ENCODE data around the gene IGFL4.

Gene IGFL4

DNA sequence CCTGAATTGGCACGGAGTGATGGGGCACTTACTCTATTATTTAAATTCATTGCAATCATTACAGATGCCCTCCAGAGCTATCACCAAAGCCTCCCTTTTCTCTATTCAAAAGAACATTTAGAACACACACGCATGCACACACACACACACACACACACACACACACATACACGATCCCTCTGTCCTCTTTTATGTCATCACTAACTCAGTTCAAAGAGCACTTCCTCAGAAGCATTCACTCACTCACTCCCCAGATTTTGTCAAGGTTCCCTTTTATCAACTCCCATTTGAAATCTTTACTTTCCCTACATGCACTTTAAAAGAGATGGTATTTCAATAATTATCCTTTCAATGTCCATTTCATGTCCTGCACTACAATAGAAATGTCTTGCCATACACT lies 22.4 kb upstream of the IGFL4 start:
- Histone ChIP-seq H3K4me1 (ENCODE audit: control insufficient read depth in 2 of 2, insufficient read depth in 2 of 2, low read length in 2 of 2) (peaks cover 0 to 1% of the 10 kb centered on the region in 2 donors), H3K27me3 (ENCODE audit: control insufficient read depth in 2 of 2, insufficient read depth in 2 of 2, low read length in 2 of 2) (no peaks in the 10 kb centered on the region), H3K27ac (ENCODE audit: low read depth in 2 of 2, low read length in 2 of 2) (no peak overlapping the region), H3K9ac (ENCODE audit: low read depth in 1 of 2, low read length in 2 of 2) (no peak overlapping the region), H3K4me3 (ENCODE audit: low read length in 2 of 2) (no peak overlapping the region), H3K36me3 (ENCODE audit: control insufficient read depth in 2 of 2, insufficient read depth in 2 of 2, low read length in 2 of 2) (no peaks in the 10 kb centered on the region), H3K9me3 (ENCODE audit: control insufficient read depth in 2 of 2, low read length in 2 of 2) (no peaks in the 10 kb centered on the region)

DNA sequence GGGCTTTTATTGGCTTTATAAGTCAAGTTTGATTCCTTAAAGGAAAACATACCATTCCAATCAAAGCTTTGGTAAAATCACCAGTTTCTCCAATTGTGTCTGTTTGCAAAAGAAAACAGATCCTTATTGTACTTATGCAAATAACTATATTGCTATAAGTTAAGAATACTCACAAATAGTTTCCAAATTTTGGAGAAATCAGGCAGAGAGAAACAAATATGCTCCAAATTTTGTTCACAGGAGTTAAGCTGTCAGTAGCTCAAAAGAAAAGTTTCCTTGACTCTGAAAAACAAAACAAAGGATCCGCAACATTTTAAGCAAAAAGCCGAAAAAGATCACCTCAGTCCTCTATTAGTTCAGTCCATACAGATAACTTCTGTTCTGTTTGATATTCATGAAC lies 19.2 kb upstream of the IGFL4 start:
- Histone ChIP-seq H3K9me3 (ENCODE audit: control insufficient read depth in 2 of 2, low read length in 2 of 2) (no peaks in the 10 kb centered on the region), H3K4me1 (ENCODE audit: control insufficient read depth in 2 of 2, insufficient read depth in 2 of 2, low read length in 2 of 2) (no peaks in the 10 kb centered on the region), H3K4me3 (ENCODE audit: low read length in 2 of 2) (no peak overlapping the region), H3K27ac (ENCODE audit: low read depth in 2 of 2, low read length in 2 of 2) (no peak overlapping the region), H3K36me3 (ENCODE audit: control insufficient read depth in 2 of 2, insufficient read depth in 2 of 2, low read length in 2 of 2) (no peaks in the 10 kb centered on the region), H3K9ac (ENCODE audit: low read depth in 1 of 2, low read length in 2 of 2) (no peak overlapping the region), H3K27me3 (ENCODE audit: control insufficient read depth in 2 of 2, insufficient read depth in 2 of 2, low read length in 2 of 2) (peaks cover 4% of the 10 kb centered on the region in 2 donors)

DNA sequence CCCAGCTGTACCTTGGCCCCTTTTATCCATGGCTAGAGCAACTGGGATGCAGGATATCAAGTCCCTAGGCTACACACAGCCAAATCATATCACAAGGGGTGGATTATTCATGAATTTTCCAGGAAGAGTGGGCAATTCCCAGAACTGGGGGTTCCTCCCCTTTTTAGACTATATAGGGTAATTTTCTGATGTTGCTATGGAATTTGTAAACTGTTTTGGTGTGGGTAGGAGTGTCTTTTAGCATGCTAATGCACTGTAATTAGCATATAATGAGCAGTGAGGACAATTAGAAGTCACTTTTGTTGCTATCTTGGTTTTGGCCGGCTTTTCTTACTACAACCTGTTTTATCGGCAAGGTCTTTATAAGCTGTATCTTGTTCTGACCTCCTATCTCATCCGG lies 18.0 kb upstream of the IGFL4 start:
- no peak overlapping the region for H3K4me3 ChIP-seq (ENCODE audit: low read length in 2 of 2)
- H3K9ac ChIP-seq (ENCODE audit: low read depth in 1 of 2, low read length in 2 of 2), result no peak overlapping the region
- H3K9me3 ChIP-seq (ENCODE audit: control insufficient read depth in 2 of 2, low read length in 2 of 2), result no peaks in the 10 kb centered on the region
- H3K4me1 ChIP-seq (ENCODE audit: control insufficient read depth in 2 of 2, insufficient read depth in 2 of 2, low read length in 2 of 2), result no peaks in the 10 kb centered on the region
- no peak overlapping the region for H3K27ac ChIP-seq (ENCODE audit: low read depth in 2 of 2, low read length in 2 of 2)
- H3K27me3 ChIP-seq (ENCODE audit: control insufficient read depth in 2 of 2, insufficient read depth in 2 of 2, low read length in 2 of 2), result peaks cover 4% of the 10 kb centered on the region in 2 donors
- H3K36me3 ChIP-seq (ENCODE audit: control insufficient read depth in 2 of 2, insufficient read depth in 2 of 2, low read length in 2 of 2), result no peaks in the 10 kb centered on the region

GRCh38 chr19:46056536-46056935 lies 15.7 kb upstream of the IGFL4 start:
- Histone ChIP-seq H3K27me3 (ENCODE audit: control insufficient read depth in 2 of 2, insufficient read depth in 2 of 2, low read length in 2 of 2) (peaks cover 4% of the 10 kb centered on the region in 2 donors), H3K4me3 (ENCODE audit: low read length in 2 of 2) (no peak overlapping the region), H3K9ac (ENCODE audit: low read depth in 1 of 2, low read length in 2 of 2) (no peak overlapping the region), H3K27ac (ENCODE audit: low read depth in 2 of 2, low read length in 2 of 2) (no peak overlapping the region), H3K9me3 (ENCODE audit: control insufficient read depth in 2 of 2, low read length in 2 of 2) (no peaks in the 10 kb centered on the region), H3K36me3 (ENCODE audit: control insufficient read depth in 2 of 2, insufficient read depth in 2 of 2, low read length in 2 of 2) (no peaks in the 10 kb centered on the region), H3K4me1 (ENCODE audit: control insufficient read depth in 2 of 2, insufficient read depth in 2 of 2, low read length in 2 of 2) (no peaks in the 10 kb centered on the region)

GRCh38 chr19:46052896-46053295 lies 12.1 kb upstream of the IGFL4 start:
- Histone ChIP-seq H3K36me3 (ENCODE audit: control insufficient read depth in 2 of 2, insufficient read depth in 2 of 2, low read length in 2 of 2) (no peaks in the 10 kb centered on the region), H3K9ac (ENCODE audit: low read depth in 1 of 2, low read length in 2 of 2) (no peak overlapping the region), H3K4me3 (ENCODE audit: low read length in 2 of 2) (no peak overlapping the region), H3K4me1 (ENCODE audit: control insufficient read depth in 2 of 2, insufficient read depth in 2 of 2, low read length in 2 of 2) (no peaks in the 10 kb centered on the region), H3K27ac (ENCODE audit: low read depth in 2 of 2, low read length in 2 of 2) (no peak overlapping the region), H3K27me3 (ENCODE audit: control insufficient read depth in 2 of 2, insufficient read depth in 2 of 2, low read length in 2 of 2) (peaks cover 4% of the 10 kb centered on the region in 2 donors), H3K9me3 (ENCODE audit: control insufficient read depth in 2 of 2, low read length in 2 of 2) (no peaks in the 10 kb centered on the region)

DNA sequence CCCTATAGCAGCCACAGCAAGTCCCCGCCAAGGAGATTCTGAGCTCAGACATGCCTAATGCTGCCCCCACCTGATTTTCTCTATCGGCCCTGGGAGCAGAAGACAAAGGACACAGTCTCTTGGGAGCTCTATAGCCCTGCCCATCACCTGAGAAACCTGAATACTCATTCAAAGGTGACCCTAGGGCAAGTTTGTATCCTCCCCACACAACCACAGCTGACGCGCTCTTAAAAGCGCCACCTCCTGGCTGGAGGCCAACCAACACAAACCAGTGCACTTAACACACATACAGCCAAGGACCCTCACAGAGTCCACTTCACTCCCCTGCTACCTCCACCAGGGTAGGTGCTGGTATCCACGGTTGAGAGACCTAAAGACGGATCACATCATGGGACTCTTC lies 8.8 kb upstream of the IGFL4 start:
- H3K9ac ChIP-seq (ENCODE audit: low read depth in 1 of 2, low read length in 2 of 2), result no peak overlapping the region
- H3K27me3 ChIP-seq (ENCODE audit: control insufficient read depth in 2 of 2, insufficient read depth in 2 of 2, low read length in 2 of 2), result no peaks in the 10 kb centered on the region

DNA sequence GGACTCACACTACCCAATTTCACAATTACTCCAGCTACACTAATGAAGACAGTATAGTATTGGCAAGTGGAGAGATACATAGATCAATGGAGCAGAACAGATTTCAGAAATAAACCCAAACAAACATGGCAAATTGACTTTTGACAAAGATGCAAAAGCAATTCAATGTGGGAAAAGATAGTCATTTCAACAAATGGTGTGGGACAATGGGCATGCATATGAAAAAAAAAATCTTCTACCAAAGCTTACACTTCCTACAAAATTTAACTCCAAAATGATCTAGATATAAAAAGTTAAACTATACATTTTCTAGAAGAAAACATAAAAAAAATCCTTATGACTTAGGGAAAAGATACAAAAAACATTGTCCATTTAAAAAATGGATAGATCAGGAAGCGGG lies 2.7 kb upstream of the IGFL4 start:
- Histone ChIP-seq H3K36me3 (ENCODE audit: control insufficient read depth in 2 of 2, insufficient read depth in 2 of 2, low read length in 2 of 2) (no peaks in the 10 kb centered on the region), H3K27ac (ENCODE audit: low read depth in 2 of 2, low read length in 2 of 2) (no peak overlapping the region), H3K4me1 (ENCODE audit: control insufficient read depth in 2 of 2, insufficient read depth in 2 of 2, low read length in 2 of 2) (no peaks in the 10 kb centered on the region), H3K27me3 (ENCODE audit: control insufficient read depth in 2 of 2, insufficient read depth in 2 of 2, low read length in 2 of 2) (peaks cover 5 to 6% of the 10 kb centered on the region in 2 donors), H3K4me3 (ENCODE audit: low read length in 2 of 2) (no peak overlapping the region), H3K9me3 (ENCODE audit: control insufficient read depth in 2 of 2, low read length in 2 of 2) (no peaks in the 10 kb centered on the region), H3K9ac (ENCODE audit: low read depth in 1 of 2, low read length in 2 of 2) (no peak overlapping the region)

More for the DNA sequence above, 8.8 kb upstream of the IGFL4 start:
- no peak overlapping the region for H3K27ac ChIP-seq (ENCODE audit: low read depth in 2 of 2, low read length in 2 of 2)
- H3K4me1 ChIP-seq (ENCODE audit: control insufficient read depth in 2 of 2, insufficient read depth in 2 of 2, low read length in 2 of 2), result no peaks in the 10 kb centered on the region
- no peaks in the 10 kb centered on the region for H3K9me3 ChIP-seq (ENCODE audit: control insufficient read depth in 2 of 2, low read length in 2 of 2)
- no peaks in the 10 kb centered on the region for H3K36me3 ChIP-seq (ENCODE audit: control insufficient read depth in 2 of 2, insufficient read depth in 2 of 2, low read length in 2 of 2)
- H3K4me3 ChIP-seq (ENCODE audit: low read length in 2 of 2), result no peak overlapping the region

GRCh38 chr19:46042252-46042883 lies 1.6 kb upstream of the IGFL4 start:
- H3K9me3 ChIP-seq (ENCODE audit: control insufficient read depth in 2 of 2, low read length in 2 of 2), result no peaks in the 10 kb centered on the region
- H3K27me3 ChIP-seq (ENCODE audit: control insufficient read depth in 2 of 2, insufficient read depth in 2 of 2, low read length in 2 of 2), result peaks cover 5 to 6% of the 10 kb centered on the region in 2 donors
- H3K36me3 ChIP-seq (ENCODE audit: control insufficient read depth in 2 of 2, insufficient read depth in 2 of 2, low read length in 2 of 2), result no peaks in the 10 kb centered on the region
- no peak overlapping the region for H3K4me3 ChIP-seq (ENCODE audit: low read length in 2 of 2)
- no peaks in the 10 kb centered on the region for H3K4me1 ChIP-seq (ENCODE audit: control insufficient read depth in 2 of 2, insufficient read depth in 2 of 2, low read length in 2 of 2)
- H3K9ac ChIP-seq (ENCODE audit: low read depth in 1 of 2, low read length in 2 of 2), result no peak overlapping the region
- H3K27ac ChIP-seq (ENCODE audit: low read depth in 2 of 2, low read length in 2 of 2), result no peak overlapping the region

DNA sequence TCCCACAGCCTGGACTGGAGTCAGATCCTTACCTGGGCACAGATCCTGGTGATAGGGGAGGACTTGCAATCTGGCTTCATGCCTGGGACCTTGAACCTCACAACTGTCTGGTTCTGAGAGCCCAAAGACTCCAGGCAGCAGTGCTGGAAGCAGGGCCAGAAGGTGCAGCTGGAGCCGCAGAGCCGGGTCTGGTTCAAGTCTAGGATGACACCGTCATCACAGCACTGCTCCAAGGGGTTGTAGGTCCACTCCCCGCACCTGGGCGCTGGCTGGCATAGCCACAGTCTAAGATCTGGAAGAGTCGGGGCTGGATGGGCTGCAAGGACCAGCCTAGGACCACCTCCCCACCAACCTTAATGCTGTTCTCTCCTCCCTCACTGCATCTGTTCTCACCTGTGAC lies 677 bp downstream of the IGFL4 start:
- no peaks in the 10 kb centered on the region for H3K4me1 ChIP-seq (ENCODE audit: control insufficient read depth in 2 of 2, insufficient read depth in 2 of 2, low read length in 2 of 2)
- no peak overlapping the region for H3K4me3 ChIP-seq (ENCODE audit: low read length in 2 of 2)
- H3K27ac ChIP-seq (ENCODE audit: low read depth in 2 of 2, low read length in 2 of 2), result no peak overlapping the region
- H3K27me3 ChIP-seq (ENCODE audit: control insufficient read depth in 2 of 2, insufficient read depth in 2 of 2, low read length in 2 of 2), result peaks cover 5 to 6% of the 10 kb centered on the region in 2 donors
- H3K9me3 ChIP-seq (ENCODE audit: control insufficient read depth in 2 of 2, low read length in 2 of 2), result no peaks in the 10 kb centered on the region
- H3K9ac ChIP-seq (ENCODE audit: low read depth in 1 of 2, low read length in 2 of 2), result no peak overlapping the region
- no peaks in the 10 kb centered on the region for H3K36me3 ChIP-seq (ENCODE audit: control insufficient read depth in 2 of 2, insufficient read depth in 2 of 2, low read length in 2 of 2)

DNA sequence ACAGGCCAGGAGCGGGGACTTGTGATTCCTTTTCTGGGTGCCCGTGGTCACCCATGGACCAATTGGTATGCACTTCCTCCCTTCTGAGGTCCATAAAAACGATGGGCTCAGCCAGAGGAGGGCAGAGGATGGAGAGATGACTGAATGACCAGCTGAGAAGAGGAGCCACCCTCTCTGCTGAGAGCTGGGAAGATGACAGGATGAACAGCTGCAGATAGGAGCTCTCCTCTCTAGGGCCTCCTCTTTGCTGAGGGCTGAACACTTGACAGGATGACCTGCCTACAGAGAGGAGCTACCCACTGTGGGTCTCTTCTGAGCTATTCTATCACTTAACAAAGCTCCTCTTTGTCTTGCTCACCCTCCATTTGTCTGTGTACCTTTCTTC lies 4.1 kb downstream of the IGFL4 start:
- H3K9ac ChIP-seq (ENCODE audit: low read depth in 1 of 2, low read length in 2 of 2), result no peak overlapping the region
- no peaks in the 10 kb centered on the region for H3K4me1 ChIP-seq (ENCODE audit: control insufficient read depth in 2 of 2, insufficient read depth in 2 of 2, low read length in 2 of 2)
- no peak overlapping the region for H3K27ac ChIP-seq (ENCODE audit: low read depth in 2 of 2, low read length in 2 of 2)
- no peak overlapping the region for H3K4me3 ChIP-seq (ENCODE audit: low read length in 2 of 2)
- H3K27me3 ChIP-seq (ENCODE audit: control insufficient read depth in 2 of 2, insufficient read depth in 2 of 2, low read length in 2 of 2), result peaks cover 0 to 5% of the 10 kb centered on the region in 2 donors
- no peaks in the 10 kb centered on the region for H3K9me3 ChIP-seq (ENCODE audit: control insufficient read depth in 2 of 2, low read length in 2 of 2)
- H3K36me3 ChIP-seq (ENCODE audit: control insufficient read depth in 2 of 2, insufficient read depth in 2 of 2, low read length in 2 of 2), result no peaks in the 10 kb centered on the region

All from mucosa of rectum (tissue), 2 donors.